ENCODE data around the gene SNTA1. TPM values are rescaled to one million over a fixed set of nuclear protein-coding genes. Genes with fewer than 3 reads are reported as not detected.
A peak's percentile ranks its signal among the peaks of the same experiment; 100 is the strongest.

Gene SNTA1
- total RNA-seq, 1 experiment from 2014 or later = 9.9 TPM

DNA sequence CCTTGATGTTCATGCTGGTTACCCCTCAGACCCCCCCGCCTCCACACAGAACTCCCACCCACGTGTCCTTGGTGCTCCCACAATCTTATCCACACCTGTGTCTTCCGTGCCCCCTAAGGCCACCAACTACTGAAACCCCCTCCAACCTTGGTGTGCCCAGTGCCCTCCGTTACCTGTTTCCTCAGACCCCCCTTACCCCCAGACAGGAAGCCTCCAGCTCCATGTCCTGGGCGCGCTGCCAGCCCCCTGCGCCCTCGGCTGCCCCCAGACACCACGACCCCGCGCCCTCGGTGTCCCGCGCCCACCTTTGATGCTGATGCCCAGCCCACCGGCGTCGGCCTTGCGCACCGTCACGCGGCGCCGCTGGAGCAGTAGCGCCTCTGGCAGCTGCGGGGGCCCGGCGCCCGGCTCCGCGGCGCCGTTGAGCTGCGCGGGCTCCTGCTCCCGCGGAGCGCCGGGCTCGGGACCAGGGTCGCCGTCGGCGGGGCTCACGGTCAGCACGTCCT lies 504 bp downstream of the SNTA1 start:
- H3K27me3 ChIP-seq (ENCODE audit: insufficient read depth, low read length) = peaks cover 12% of the 10 kb centered on the region; the same call in 1 of the 2 replicates
- no peak overlapping the region for H2BK5ac ChIP-seq (ENCODE audit: insufficient read length, low read length)
- Mint-ChIP-seq H3K9me3 (no peaks in the 10 kb centered on the region), H3K36me3 (ENCODE audit: insufficient read depth in 1 of 3, low read depth in 3 of 3) (no peaks in the 10 kb centered on the region), H3K27ac (no peak overlapping the region), H3K27me3 (ENCODE audit: low read depth) (peaks cover 41% of the 10 kb centered on the region), H3K4me3 (peak overlapping the region; percentile 66 to 88), H3K4me1 (peaks cover 12 to 19% of the 10 kb centered on the region in 2 experiments)
- H3T11ph ChIP-seq (ENCODE audit: low read length) = no peak overlapping the region
- H3K4me2 ChIP-seq (ENCODE audit: insufficient read depth, insufficient read length, low read length) = peak overlapping the region; percentile 27
- no peak overlapping the region for H3K27ac ChIP-seq (ENCODE audit: insufficient read length, low read depth, low read length)
- no peak for DNase-seq
- no peak overlapping the region for H4K8ac ChIP-seq (replicated peaks; ENCODE audit: insufficient read length, low read depth, low read length)
- H2BK15ac ChIP-seq (ENCODE audit: low read depth, low read length) = no peak overlapping the region
- no peaks in the 10 kb centered on the region for H3K79me2 ChIP-seq (ENCODE audit: insufficient read depth, low read length)
- no peak overlapping the region for H3K18ac ChIP-seq (ENCODE audit: insufficient read length, low read depth, low read length)
- H3K23ac ChIP-seq (ENCODE audit: insufficient read length, low read depth, low read length) = no peak overlapping the region
- H4K5ac ChIP-seq (ENCODE audit: insufficient read length, low read depth, low read length) = no peak overlapping the region
- H3K4me1 ChIP-seq (ENCODE audit: insufficient read depth, low read length) = no peaks in the 10 kb centered on the region
- no peak overlapping the region for H3K4ac ChIP-seq (ENCODE audit: low read depth, low read length)
- TF ChIP-seq, protein P1, sequence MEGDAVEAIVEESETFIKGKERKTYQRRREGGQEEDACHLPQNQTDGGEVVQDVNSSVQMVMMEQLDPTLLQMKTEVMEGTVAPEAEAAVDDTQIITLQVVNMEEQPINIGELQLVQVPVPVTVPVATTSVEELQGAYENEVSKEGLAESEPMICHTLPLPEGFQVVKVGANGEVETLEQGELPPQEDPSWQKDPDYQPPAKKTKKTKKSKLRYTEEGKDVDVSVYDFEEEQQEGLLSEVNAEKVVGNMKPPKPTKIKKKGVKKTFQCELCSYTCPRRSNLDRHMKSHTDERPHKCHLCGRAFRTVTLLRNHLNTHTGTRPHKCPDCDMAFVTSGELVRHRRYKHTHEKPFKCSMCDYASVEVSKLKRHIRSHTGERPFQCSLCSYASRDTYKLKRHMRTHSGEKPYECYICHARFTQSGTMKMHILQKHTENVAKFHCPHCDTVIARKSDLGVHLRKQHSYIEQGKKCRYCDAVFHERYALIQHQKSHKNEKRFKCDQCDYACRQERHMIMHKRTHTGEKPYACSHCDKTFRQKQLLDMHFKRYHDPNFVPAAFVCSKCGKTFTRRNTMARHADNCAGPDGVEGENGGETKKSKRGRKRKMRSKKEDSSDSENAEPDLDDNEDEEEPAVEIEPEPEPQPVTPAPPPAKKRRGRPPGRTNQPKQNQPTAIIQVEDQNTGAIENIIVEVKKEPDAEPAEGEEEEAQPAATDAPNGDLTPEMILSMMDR (conservative IDR thresholded peaks at IDR 0.05) = no peak
- H2AK5ac ChIP-seq (ENCODE audit: insufficient read length, low read length) = no peak overlapping the region
- H4K20me1 ChIP-seq (ENCODE audit: control insufficient read depth, insufficient read depth, insufficient read length) = peaks cover 2% of the 10 kb centered on the region
- H2BK120ac ChIP-seq (ENCODE audit: low read depth, low read length, poor library complexity, severe bottlenecking) = no peak overlapping the region
- WGBS (ENCODE audit: extremely low coverage, insufficient read length, low lambda C conversion rate) = no CpG with 5 or more reads among the region's 45 CpGs
- no peak overlapping the region for H3K9ac ChIP-seq (ENCODE audit: extremely low read depth, insufficient read length, low read length)
- H2BK12ac ChIP-seq (ENCODE audit: insufficient read length, low read depth, low read length) = no peak overlapping the region
- no peaks in the 10 kb centered on the region for H3K79me1 ChIP-seq (ENCODE audit: insufficient read depth, low read depth, low read length, poor library complexity, severe bottlenecking)
- no peak overlapping the region for H4K91ac ChIP-seq (ENCODE audit: insufficient read length, low read depth, low read length)
- peaks cover 12% of the 10 kb centered on the region for H3K23me2 ChIP-seq (ENCODE audit: insufficient read length, low read depth, low read length, poor library complexity, severe bottlenecking)
- no peak overlapping the region for H3K56ac ChIP-seq (ENCODE audit: insufficient read length, low read depth, low read length)
- no peak overlapping the region for H2AFZ ChIP-seq (ENCODE audit: low read length)
- H2BK20ac ChIP-seq (ENCODE audit: low read depth, low read length, poor library complexity, severe bottlenecking) = no peak overlapping the region
- H3K9me3 ChIP-seq (ENCODE audit: control insufficient read depth, low read depth, low read length) = no peaks in the 10 kb centered on the region
- no peak overlapping the region for H3K14ac ChIP-seq (ENCODE audit: insufficient read depth, low read length)

Data from H9 (cell line).